PFSK-1 (cell line): ENCODE results near the gene HBE1.

Experiments
- FOXP2 ChIP-seq: optimal IDR thresholded peaks from 2 replicates; pipeline ENCODE3; 2011; ENCODE audit warnings: borderline replicate concordance, control low read depth, inconsistent platforms; ENCODE audit not compliant: insufficient read depth; ENCODE audit errors: extremely low read length, extremely low read depth
- POLR2AphosphoS5 ChIP-seq: IDR thresholded peaks from 2 replicates; pipeline ENCODE4 v1.6.1; 2012; ENCODE audit warnings: low read depth, mild to moderate bottlenecking, control low read depth, low read length, moderate library complexity
- SIN3A ChIP-seq: IDR thresholded peaks from 2 replicates; pipeline ENCODE4 v1.6.1; 2012; ENCODE audit warnings: mild to moderate bottlenecking, low read length, moderate library complexity, borderline replicate concordance; ENCODE audit not compliant: insufficient read depth
- TAF1 ChIP-seq: IDR thresholded peaks from 2 replicates; pipeline ENCODE4 v1.6.1; 2012; ENCODE audit warnings: low read length, control low read depth, borderline replicate concordance; ENCODE audit not compliant: insufficient read depth
- TF ChIP-seq, protein P1 (sequence below), 2 experiments: IDR thresholded peaks; 2 replicates each; pipeline versions ENCODE4 v1.6.1 to v1.8.0; 2011 to 2012; ENCODE audit warnings: low read depth in 2 of 2, low read length in 2 of 2, control low read depth in 1 of 2, inconsistent platforms in 1 of 2, mild to moderate bottlenecking in 1 of 2, moderate library complexity in 1 of 2; ENCODE audit not compliant: insufficient read depth in 1 of 2

Gene HBE1

DNA sequence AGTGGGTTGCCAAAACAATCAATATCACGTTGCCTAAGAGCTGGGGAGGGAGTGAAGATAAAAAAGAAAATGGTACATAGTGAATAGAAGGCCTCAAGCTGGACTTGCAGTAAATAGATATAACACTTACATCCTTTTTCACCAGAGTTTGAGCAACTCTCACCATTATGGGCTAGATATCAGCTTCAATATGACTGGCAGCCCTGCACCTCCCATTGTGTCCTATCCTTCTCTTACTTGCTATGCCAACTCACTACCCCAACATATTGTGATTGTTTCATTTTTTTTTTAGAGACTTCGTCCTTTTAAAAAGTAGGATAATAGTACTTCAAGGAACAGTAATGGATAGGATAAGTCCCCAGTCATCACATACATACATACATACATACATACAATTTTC is 27.5 kb downstream of the HBE1 start:
- TF ChIP-seq FOXP2, result no peak
- TF ChIP-seq, protein P1, sequence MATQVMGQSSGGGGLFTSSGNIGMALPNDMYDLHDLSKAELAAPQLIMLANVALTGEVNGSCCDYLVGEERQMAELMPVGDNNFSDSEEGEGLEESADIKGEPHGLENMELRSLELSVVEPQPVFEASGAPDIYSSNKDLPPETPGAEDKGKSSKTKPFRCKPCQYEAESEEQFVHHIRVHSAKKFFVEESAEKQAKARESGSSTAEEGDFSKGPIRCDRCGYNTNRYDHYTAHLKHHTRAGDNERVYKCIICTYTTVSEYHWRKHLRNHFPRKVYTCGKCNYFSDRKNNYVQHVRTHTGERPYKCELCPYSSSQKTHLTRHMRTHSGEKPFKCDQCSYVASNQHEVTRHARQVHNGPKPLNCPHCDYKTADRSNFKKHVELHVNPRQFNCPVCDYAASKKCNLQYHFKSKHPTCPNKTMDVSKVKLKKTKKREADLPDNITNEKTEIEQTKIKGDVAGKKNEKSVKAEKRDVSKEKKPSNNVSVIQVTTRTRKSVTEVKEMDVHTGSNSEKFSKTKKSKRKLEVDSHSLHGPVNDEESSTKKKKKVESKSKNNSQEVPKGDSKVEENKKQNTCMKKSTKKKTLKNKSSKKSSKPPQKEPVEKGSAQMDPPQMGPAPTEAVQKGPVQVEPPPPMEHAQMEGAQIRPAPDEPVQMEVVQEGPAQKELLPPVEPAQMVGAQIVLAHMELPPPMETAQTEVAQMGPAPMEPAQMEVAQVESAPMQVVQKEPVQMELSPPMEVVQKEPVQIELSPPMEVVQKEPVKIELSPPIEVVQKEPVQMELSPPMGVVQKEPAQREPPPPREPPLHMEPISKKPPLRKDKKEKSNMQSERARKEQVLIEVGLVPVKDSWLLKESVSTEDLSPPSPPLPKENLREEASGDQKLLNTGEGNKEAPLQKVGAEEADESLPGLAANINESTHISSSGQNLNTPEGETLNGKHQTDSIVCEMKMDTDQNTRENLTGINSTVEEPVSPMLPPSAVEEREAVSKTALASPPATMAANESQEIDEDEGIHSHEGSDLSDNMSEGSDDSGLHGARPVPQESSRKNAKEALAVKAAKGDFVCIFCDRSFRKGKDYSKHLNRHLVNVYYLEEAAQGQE (IDR thresholded peaks at IDR 0.05; ENCODE audit: insufficient read depth in 1 of 2, low read depth in 2 of 2, low read length in 2 of 2), result no peak
- TF ChIP-seq SIN3A, result no peak
- TF ChIP-seq TAF1, result no peak
- TF ChIP-seq POLR2AphosphoS5, result no peak

- TF ChIP-seq TAF1 (no peak), SIN3A (no peak)
Observed at GRCh38 chr11:5241458-5241857, 28.3 kb downstream of the HBE1 start.

GRCh38 chr11:5240458-5240857 is 29.3 kb downstream of the HBE1 start:
- TF ChIP-seq TAF1 (no peak), SIN3A (no peak), FOXP2 (no peak), POLR2AphosphoS5 (no peak)
- TF ChIP-seq, protein P1 (IDR thresholded peaks at IDR 0.05; ENCODE audit: insufficient read depth in 1 of 2, low read depth in 2 of 2, low read length in 2 of 2), result no peak

- TF ChIP-seq TAF1 (no peak), SIN3A (no peak), FOXP2 (no peak), POLR2AphosphoS5 (no peak)
- TF ChIP-seq, protein P1 (IDR thresholded peaks at IDR 0.05; ENCODE audit: insufficient read depth in 1 of 2, low read depth in 2 of 2, low read length in 2 of 2), result no peak
Observed at GRCh38 chr11:5240056-5240455, 29.7 kb downstream of the HBE1 start.

DNA sequence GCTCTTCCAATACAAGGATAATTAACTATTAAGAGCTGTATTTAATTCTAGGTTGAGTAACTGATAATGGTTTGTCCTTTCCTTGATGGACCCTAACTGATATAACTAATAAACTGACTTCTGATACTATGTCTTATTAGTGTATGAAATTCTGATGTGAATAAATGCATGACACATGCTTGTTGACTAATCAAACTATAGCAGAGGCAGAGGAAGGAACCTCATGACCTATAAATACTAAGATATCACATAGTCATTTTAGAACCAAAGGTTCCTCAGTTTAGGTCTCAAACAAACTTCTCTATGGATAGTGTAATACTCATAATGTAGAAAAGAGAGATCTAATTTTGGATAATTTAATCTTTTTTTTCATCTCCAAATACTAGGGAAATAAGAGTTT is 30.7 kb downstream of the HBE1 start:
- TF ChIP-seq POLR2AphosphoS5, result no peak
- TF ChIP-seq FOXP2, result no peak
- TF ChIP-seq SIN3A, result no peak
- TF ChIP-seq, protein P1 (IDR thresholded peaks at IDR 0.05; ENCODE audit: insufficient read depth in 1 of 2, low read depth in 2 of 2, low read length in 2 of 2), result no peak
- no peak for TF ChIP-seq TAF1

DNA sequence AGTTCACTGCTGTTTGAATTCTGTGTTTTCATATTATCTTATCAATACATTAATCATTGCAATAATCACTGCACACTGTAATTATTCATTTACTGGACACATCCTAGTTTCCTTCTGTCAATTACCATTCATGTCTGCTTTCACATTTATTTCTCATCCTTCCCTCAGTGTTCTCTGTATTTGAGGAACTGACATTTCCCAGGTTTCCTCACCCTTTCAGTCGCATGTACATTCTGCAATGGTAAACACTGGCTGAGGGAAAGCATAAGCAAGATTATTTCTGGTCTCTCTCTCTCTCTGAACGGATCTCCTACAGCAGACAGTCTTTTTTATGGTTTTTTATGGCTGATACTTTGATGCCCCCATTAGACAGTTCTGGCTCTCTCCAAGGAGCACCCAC is 31.3 kb downstream of the HBE1 start:
- TF ChIP-seq POLR2AphosphoS5 (no peak), TAF1 (no peak), FOXP2 (no peak), SIN3A (no peak)
- TF ChIP-seq, protein P1 (IDR thresholded peaks at IDR 0.05; ENCODE audit: insufficient read depth in 1 of 2, low read depth in 2 of 2, low read length in 2 of 2), result no peak
